Measurements from ENCODE around the gene PARVA. TPM values are rescaled to one million over a fixed set of nuclear protein-coding genes. Genes with fewer than 3 reads are reported as not detected.

The PARVA gene
- total and polyA plus RNA-seq, 9 of the 15 experiments (the other 6 are each of a cell fraction or from before 2014, with no cell fraction given), result 0.11 TPM; not detected in 8

- TF ChIP-seq CUX1 (CRISPR knock-in tag; IDR thresholded peaks at IDR 0.05) (no peak), ZNF507 (tag; conservative IDR thresholded peaks at IDR 0.05) (no peak), LCOR (CRISPR knock-in tag; IDR thresholded peaks at IDR 0.05) (no peak), EGR1 (conservative IDR thresholded peaks at IDR 0.05) (no peak)
Observed at GRCh38 chr11:12472401-12473005, 95.1 kb downstream of the PARVA start (continued).

GRCh38 chr11:12473381-12473780, 96.0 kb downstream of the PARVA start:
- POLR2A ChIA-PET, result interaction anchor here (2.8 kb wide), 1 partner anchor 12 kb away, joined by 12 read pairs; no protein-coding TSS in a partner anchor
- TF ChIP-seq FOXA3 (CRISPR knock-in tag; conservative IDR thresholded peaks at IDR 0.05 in 1 of 2, IDR thresholded peaks at IDR 0.05 in 1 of 2) (no peak), STAT5A (IDR thresholded peaks at IDR 0.05; ENCODE audit: borderline replicate concordance, low read length) (no peak), TARDBP (IDR thresholded peaks at IDR 0.05) (no peak), ARID1B (IDR thresholded peaks at IDR 0.05) (no peak)
- TF ChIP-seq, protein P1, sequence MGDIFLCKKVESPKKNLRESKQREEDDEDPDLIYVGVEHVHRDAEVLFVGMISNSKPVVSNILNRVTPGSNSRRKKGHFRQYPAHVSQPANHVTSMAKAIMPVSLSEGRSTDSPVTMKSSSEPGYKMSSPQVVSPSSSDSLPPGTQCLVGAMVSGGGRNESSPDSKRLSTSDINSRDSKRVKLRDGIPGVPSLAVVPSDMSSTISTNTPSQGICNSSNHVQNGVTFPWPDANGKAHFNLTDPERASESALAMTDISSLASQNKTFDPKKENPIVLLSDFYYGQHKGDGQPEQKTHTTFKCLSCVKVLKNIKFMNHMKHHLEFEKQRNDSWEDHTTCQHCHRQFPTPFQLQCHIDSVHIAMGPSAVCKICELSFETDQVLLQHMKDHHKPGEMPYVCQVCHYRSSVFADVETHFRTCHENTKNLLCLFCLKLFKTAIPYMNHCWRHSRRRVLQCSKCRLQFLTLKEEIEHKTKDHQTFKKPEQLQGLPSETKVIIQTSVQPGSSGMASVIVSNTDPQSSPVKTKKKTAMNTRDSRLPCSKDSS (IDR thresholded peaks at IDR 0.05; ENCODE audit: low read depth, partially characterized antibody), result no peak
- TF ChIP-seq, protein P2, sequence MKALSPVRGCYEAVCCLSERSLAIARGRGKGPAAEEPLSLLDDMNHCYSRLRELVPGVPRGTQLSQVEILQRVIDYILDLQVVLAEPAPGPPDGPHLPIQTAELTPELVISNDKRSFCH (CRISPR knock-in tag; IDR thresholded peaks at IDR 0.05), result no peak
- TF ChIP-seq, protein P2 (tag; IDR thresholded peaks at IDR 0.05), result no peak
- TF ChIP-seq, protein P3, sequence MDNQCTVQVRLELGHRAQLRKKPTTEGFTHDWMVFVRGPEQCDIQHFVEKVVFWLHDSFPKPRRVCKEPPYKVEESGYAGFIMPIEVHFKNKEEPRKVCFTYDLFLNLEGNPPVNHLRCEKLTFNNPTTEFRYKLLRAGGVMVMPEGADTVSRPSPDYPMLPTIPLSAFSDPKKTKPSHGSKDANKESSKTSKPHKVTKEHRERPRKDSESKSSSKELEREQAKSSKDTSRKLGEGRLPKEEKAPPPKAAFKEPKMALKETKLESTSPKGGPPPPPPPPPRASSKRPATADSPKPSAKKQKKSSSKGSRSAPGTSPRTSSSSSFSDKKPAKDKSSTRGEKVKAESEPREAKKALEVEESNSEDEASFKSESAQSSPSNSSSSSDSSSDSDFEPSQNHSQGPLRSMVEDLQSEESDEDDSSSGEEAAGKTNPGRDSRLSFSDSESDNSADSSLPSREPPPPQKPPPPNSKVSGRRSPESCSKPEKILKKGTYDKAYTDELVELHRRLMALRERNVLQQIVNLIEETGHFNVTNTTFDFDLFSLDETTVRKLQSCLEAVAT (IDR thresholded peaks at IDR 0.05), result no peak

More at GRCh38 chr11:12473381-12473780, 96.0 kb downstream of the PARVA start:
- FAIRE-seq (no peak), ATAC-seq (no peak), DNase-seq (ENCODE audit: extremely low read depth in 1 of 4, low spot score in 3 of 4) (no peak)
- intact Hi-C loops (cut with micrococcal nuclease) (loop anchor here (10.0 kb wide), 1 partner anchor 139 kb away; no protein-coding TSS in a partner anchor), in situ Hi-C loops (cut with MboI) (no loop called here)
- no TSS peak for BruUV-seq (replicated peaks)
- no peak overlapping the region for H2AFZ ChIP-seq (ENCODE audit: low read depth, low read length)
- CTCF ChIA-PET (ENCODE audit: low intra/inter-chr PET ratio), result no interaction called here
- no peak overlapping the region for H3K27ac ChIP-seq (ENCODE audit: extremely low read depth, low read depth, low read length)
- no peaks in the 10 kb centered on the region for H3K9me1 ChIP-seq (ENCODE audit: control insufficient read depth, insufficient read depth, low read length)
- H3K9me3 ChIP-seq (replicated peaks; ENCODE audit: control insufficient read depth, insufficient read depth, low read depth, low read length), result no peaks in the 10 kb centered on the region
- no peaks in the 10 kb centered on the region for H3K4me1 ChIP-seq (replicated peaks in 1 of 2; ENCODE audit: control insufficient read depth in 2 of 2, insufficient read depth in 2 of 2, low read length in 2 of 2)
- H3K27me3 ChIP-seq (ENCODE audit: control insufficient read depth in 2 of 2, insufficient read depth in 2 of 2, low read length in 2 of 2), result peaks cover 29 to 42% of the 10 kb centered on the region in 2 experiments; a peak in 4 of 5 replicates
- no peak overlapping the region for H3K9ac ChIP-seq (ENCODE audit: insufficient read depth in 1 of 2, low read depth in 2 of 2, low read length in 2 of 2)
- no peak overlapping the region for H3K4me3 ChIP-seq
- H3K4me2 ChIP-seq (ENCODE audit: insufficient read depth, low read length), result no peak overlapping the region
- no peaks in the 10 kb centered on the region for H3K79me2 ChIP-seq (ENCODE audit: control insufficient read depth, insufficient read depth, low read length)
- H3K36me3 ChIP-seq (ENCODE audit: control insufficient read depth, insufficient read depth, low read length), result no peaks in the 10 kb centered on the region
- no peaks in the 10 kb centered on the region for H4K20me1 ChIP-seq (replicated peaks; ENCODE audit: control insufficient read depth, insufficient read depth, low read length)
- WGBS (ENCODE audit: insufficient coverage, low coverage, missing lambda C conversion rate), result 1% methylated on average over 9 of the region's 9 CpGs

Data from K562 (cell line).